GM23338 (cell line): ENCODE data around the gene CGB3. TPM values are rescaled to one million over a fixed set of nuclear protein-coding genes. Genes with fewer than 3 reads are reported as not detected.

Experiments
- ATAC-seq: fragments of 200-7000 bp; cut with Tn5 transposase; 3 replicates; pipeline ENCODE4 v1.9.1; 2020
- DNase-seq: peaks from one replicate; pipeline ENCODE4 v3.0.0-alpha.2; 2015; ENCODE audit warnings: low spot score
- H2AFZ ChIP-seq: fragments of 200-600 bp; sonication (generic); 2 replicates; pipeline ENCODE4 v1.8.0; 2016; ENCODE audit warnings: antibody characterized with exemption, mild to moderate bottlenecking, moderate library complexity
- H3F3A ChIP-seq: fragments of 200-600 bp; sonication (generic); replicated peaks from 2 replicates; pipeline ENCODE4 v1.8.0; 2017; ENCODE audit warnings: antibody characterized with exemption, mixed run types, low read depth
- H3K27ac ChIP-seq: fragments of 200-600 bp; sonication (generic); 2 replicates; pipeline ENCODE4 v1.6.1; 2016; ENCODE audit warnings: low read depth
- H3K27me3 ChIP-seq: fragments of 200-600 bp; sonication (generic); 2 replicates; pipeline ENCODE4 v1.8.0; 2016; ENCODE audit warnings: mild to moderate bottlenecking, mixed run types, moderate library complexity; ENCODE audit not compliant: insufficient read depth
- H3K36me3 ChIP-seq: fragments of 200-600 bp; sonication (generic); 2 replicates; pipeline ENCODE4 v1.8.0; 2016; ENCODE audit warnings: mild to moderate bottlenecking; ENCODE audit not compliant: insufficient read depth
- H3K4me1 ChIP-seq: fragments of 200-600 bp; sonication (generic); 2 replicates; pipeline ENCODE4 v1.8.0; 2016; ENCODE audit warnings: mild to moderate bottlenecking, moderate library complexity; ENCODE audit not compliant: insufficient read depth
- H3K4me2 ChIP-seq: fragments of 200-600 bp; sonication (generic); 2 replicates; pipeline ENCODE4 v1.7.1; 2017; ENCODE audit warnings: mixed run types
- H3K4me3 ChIP-seq: fragments of 200-600 bp; sonication (generic); 2 replicates; pipeline ENCODE4 v1.6.1; 2016; ENCODE audit warnings: mixed run types
- H3K79me2 ChIP-seq: fragments of 200-600 bp; sonication (generic); replicated peaks from 2 replicates; pipeline ENCODE4 v1.8.0; 2017; ENCODE audit warnings: mild to moderate bottlenecking; ENCODE audit not compliant: insufficient read depth
- H3K9me2 ChIP-seq: fragments of 200-600 bp; sonication (generic); 2 replicates; pipeline ENCODE4 v1.8.0; 2017; ENCODE audit not compliant: insufficient read depth
- H4K20me1 ChIP-seq: fragments of 200-600 bp; sonication (generic); replicated peaks from 2 replicates; pipeline ENCODE4 v1.8.0; 2017; ENCODE audit warnings: mild to moderate bottlenecking; ENCODE audit not compliant: insufficient read depth
- H3K27ac Mint-ChIP-seq: 2 replicates; pipeline ENCODE4 v1.8.0; 2020; ENCODE audit warnings: inconsistent platforms, mild to moderate bottlenecking, moderate library complexity, mixed read lengths
- H3K27me3 Mint-ChIP-seq: 3 replicates; pipeline ENCODE4 v1.8.0; 2022; ENCODE audit warnings: low read depth, mild to moderate bottlenecking, moderate library complexity, mixed read lengths, inconsistent platforms; ENCODE audit not compliant: insufficient read depth, poor library complexity
- H3K36me3 Mint-ChIP-seq: 3 replicates; pipeline ENCODE4 v1.8.0; 2021; ENCODE audit warnings: low read depth, mild to moderate bottlenecking, inconsistent platforms, moderate library complexity, mixed read lengths
- H3K4me1 Mint-ChIP-seq: 3 replicates; pipeline ENCODE4 v1.8.0; 2020; ENCODE audit warnings: mild to moderate bottlenecking, inconsistent platforms, mixed read lengths
- H3K4me3 Mint-ChIP-seq: 3 replicates; pipeline ENCODE4 v1.8.0; 2021; ENCODE audit warnings: moderate library complexity, mild to moderate bottlenecking, inconsistent platforms, mixed read lengths
- H3K9me3 Mint-ChIP-seq: 3 replicates; pipeline ENCODE4 v1.8.0; 2020; ENCODE audit warnings: moderate library complexity, mild to moderate bottlenecking, inconsistent platforms, mixed read lengths
- EZH2phosphoT487 ChIP-seq: fragments of 200-600 bp; sonication (generic); IDR thresholded peaks from one replicate; pipeline ENCODE4 v1.8.1; 2018; ENCODE audit warnings: antibody characterized with exemption; ENCODE audit not compliant: unreplicated experiment
- JUNB ChIP-seq: IDR thresholded peaks from one replicate; pipeline ENCODE4 v1.6.1; 2016; ENCODE audit warnings: antibody characterized with exemption; ENCODE audit not compliant: unreplicated experiment
- NANOG ChIP-seq: IDR thresholded peaks from 2 replicates; pipeline ENCODE4 v1.6.1; 2016; ENCODE audit warnings: antibody characterized with exemption, borderline replicate concordance
- POLR2AphosphoS5 ChIP-seq: IDR thresholded peaks from 2 replicates; pipeline ENCODE4 v1.6.1; 2016; ENCODE audit warnings: antibody characterized with exemption, low read depth
- STAT1 ChIP-seq: IDR thresholded peaks from one replicate; pipeline ENCODE4 v1.6.1; 2016; ENCODE audit warnings: antibody characterized with exemption; ENCODE audit not compliant: unreplicated experiment
- ZNF114 ChIP-seq: fragments of 250-450 bp; sonication (Bioruptor Pico); IDR thresholded peaks from 2 replicates; pipeline ENCODE4 v1.5.0; 2020; ENCODE audit warnings: mild to moderate bottlenecking, moderate library complexity
- polyA plus RNA-seq: library from polyadenylated mRNA; unstranded; fragments of >200 nt; fragmentation: Nextera tagmentation; extraction: Ambion mirVana; gene quantifications from 2 replicates; pipeline ENCODE4 v1.2.1, GENCODE V29; 2016
- total RNA-seq: library from RNA; depleted of rRNA; stranded (reverse); fragments of >200 nt; shearing (Covaris generic); gene quantifications from 2 replicates; pipeline ENCODE4 v1.2.3, GENCODE V29; 2014
- TF ChIP-seq, protein P1 (sequence below), 2 experiments: fragments of 200-600 bp in 1 of 2; sonication (generic) in 1 of 2; conservative IDR thresholded peaks; 2 replicates each; pipeline versions ENCODE4 v1.5.1 to v1.6.1; 2016 to 2017; ENCODE audit warnings: antibody characterized with exemption in 2 of 2, low read depth in 2 of 2, mild to moderate bottlenecking in 2 of 2, moderate library complexity in 1 of 2

The CGB3 gene
- total and polyA plus RNA-seq, 2 experiments from 2014 or later: not detected

DNA sequence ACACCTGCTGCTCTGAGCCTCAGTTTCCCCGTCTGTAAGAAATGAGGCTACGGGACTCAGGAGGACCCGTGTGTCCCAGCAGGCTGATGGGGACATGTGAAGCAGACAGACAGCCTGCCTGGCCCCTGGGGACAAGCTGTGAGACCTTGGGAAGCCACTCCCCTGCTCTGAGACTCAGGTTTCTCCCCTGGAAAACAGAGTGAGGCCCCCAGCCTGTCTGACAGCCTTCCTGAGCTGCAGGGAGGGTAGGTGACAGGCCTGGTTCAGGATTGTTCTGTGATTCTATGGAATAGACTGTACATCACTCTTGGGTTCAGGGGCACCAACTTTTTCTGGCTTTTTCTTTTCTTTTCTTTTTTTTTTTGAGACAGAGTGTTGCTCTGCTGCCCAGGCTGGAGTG lies 43.4 kb upstream of the CGB3 start:
- Histone ChIP-seq H4K20me1 (no peaks in the 10 kb centered on the region), H3F3A (no peaks in the 10 kb centered on the region), H3K4me2 (no peak overlapping the region), H3K36me3 (no peaks in the 10 kb centered on the region), H3K4me3 (no peak overlapping the region), H3K27me3 (peaks cover 71% of the 10 kb centered on the region), H3K9me2 (0 out of 2 replicates have a peak, but pooled peaks cover 6% of the 10 kb centered on the region), H2AFZ (no peak overlapping the region), H3K79me2 (no peaks in the 10 kb centered on the region), H3K27ac (no peak overlapping the region), H3K4me1 (peaks cover 34% of the 10 kb centered on the region)
- Mint-ChIP-seq H3K9me3 (peaks cover 20% of the 10 kb centered on the region), H3K4me1 (peaks cover 36% of the 10 kb centered on the region), H3K27me3 (peaks cover 57% of the 10 kb centered on the region), H3K4me3 (no peak overlapping the region), H3K27ac (no peak overlapping the region), H3K36me3 (peaks cover 7% of the 10 kb centered on the region)
- TF ChIP-seq NANOG: no peak
- TF ChIP-seq STAT1: no peak
- TF ChIP-seq EZH2phosphoT487: no peak
- no peak for TF ChIP-seq JUNB
- TF ChIP-seq, protein P1, sequence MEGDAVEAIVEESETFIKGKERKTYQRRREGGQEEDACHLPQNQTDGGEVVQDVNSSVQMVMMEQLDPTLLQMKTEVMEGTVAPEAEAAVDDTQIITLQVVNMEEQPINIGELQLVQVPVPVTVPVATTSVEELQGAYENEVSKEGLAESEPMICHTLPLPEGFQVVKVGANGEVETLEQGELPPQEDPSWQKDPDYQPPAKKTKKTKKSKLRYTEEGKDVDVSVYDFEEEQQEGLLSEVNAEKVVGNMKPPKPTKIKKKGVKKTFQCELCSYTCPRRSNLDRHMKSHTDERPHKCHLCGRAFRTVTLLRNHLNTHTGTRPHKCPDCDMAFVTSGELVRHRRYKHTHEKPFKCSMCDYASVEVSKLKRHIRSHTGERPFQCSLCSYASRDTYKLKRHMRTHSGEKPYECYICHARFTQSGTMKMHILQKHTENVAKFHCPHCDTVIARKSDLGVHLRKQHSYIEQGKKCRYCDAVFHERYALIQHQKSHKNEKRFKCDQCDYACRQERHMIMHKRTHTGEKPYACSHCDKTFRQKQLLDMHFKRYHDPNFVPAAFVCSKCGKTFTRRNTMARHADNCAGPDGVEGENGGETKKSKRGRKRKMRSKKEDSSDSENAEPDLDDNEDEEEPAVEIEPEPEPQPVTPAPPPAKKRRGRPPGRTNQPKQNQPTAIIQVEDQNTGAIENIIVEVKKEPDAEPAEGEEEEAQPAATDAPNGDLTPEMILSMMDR (conservative IDR thresholded peaks at IDR 0.05; ENCODE audit: low read depth in 2 of 2): no peak
- no peak for ATAC-seq
- DNase-seq: no peak

- H3K4me2 ChIP-seq: peak overlapping the region; percentile 91
- peaks cover 32% of the 10 kb centered on the region for H3K4me1 ChIP-seq
- peak overlapping the region; percentile 65 for H3K4me3 ChIP-seq
- H3K36me3 Mint-ChIP-seq: peaks cover 7% of the 10 kb centered on the region
- H3K36me3 ChIP-seq: no peaks in the 10 kb centered on the region
- peaks cover 45% of the 10 kb centered on the region for H3K27me3 Mint-ChIP-seq
- TF ChIP-seq ZNF114 (CRISPR knock-in tag) (no peak), POLR2AphosphoS5 (0 out of 2 replicates have a peak, but pooled peaks have one; percentile 16)
- peaks cover 36% of the 10 kb centered on the region for H3K4me1 Mint-ChIP-seq
- no peaks in the 10 kb centered on the region for H3F3A ChIP-seq
- ATAC-seq: peak; percentile 11
- H3K9me3 Mint-ChIP-seq: peaks cover 14% of the 10 kb centered on the region
- 0 out of 2 replicates have a peak, but pooled peaks cover 6% of the 10 kb centered on the region for H3K9me2 ChIP-seq
- no peak overlapping the region for H3K27ac ChIP-seq
- no peaks in the 10 kb centered on the region for H4K20me1 ChIP-seq
- peak; percentile 53 for DNase-seq
- peak overlapping the region; percentile 58 for H3K4me3 Mint-ChIP-seq
- no peaks in the 10 kb centered on the region for H3K79me2 ChIP-seq
- H3K27me3 ChIP-seq: peaks cover 60% of the 10 kb centered on the region
- H3K27ac Mint-ChIP-seq: no peak overlapping the region
- H2AFZ ChIP-seq: peak overlapping the region; percentile 66; the same call in 1 of the 2 replicates
These were observed 41.9 kb upstream of the CGB3 start for GRCh38 chr19:49065905-49066512.
